ENCODE data around the gene HES3.

DNA sequence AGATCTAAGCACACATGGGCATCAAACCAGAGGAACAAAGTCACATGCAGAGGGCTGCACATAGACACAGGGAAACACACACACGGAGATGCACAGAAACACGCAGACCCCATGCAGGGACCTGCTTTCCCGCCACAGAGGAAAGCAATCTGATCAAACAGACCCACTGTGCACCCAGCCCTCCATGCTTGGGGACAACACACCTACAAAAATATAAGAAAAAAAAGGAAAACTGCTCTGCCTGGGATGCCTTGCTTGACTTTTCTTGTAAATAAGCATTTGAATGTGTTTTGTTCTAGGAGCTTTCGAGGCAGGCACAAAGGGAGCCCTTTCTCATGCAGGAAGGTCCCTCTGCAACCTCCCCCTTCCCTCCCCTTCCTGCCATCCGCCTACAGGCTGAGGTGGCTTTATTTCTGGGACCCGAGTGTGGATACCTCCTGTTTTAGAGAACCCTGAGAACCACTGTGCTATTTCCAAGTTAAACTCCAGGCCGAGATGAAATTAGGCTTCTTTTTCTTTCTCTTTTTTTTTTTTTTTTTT is 4.7 kb upstream of the HES3 start:
- TF ChIP-seq, protein P1, sequence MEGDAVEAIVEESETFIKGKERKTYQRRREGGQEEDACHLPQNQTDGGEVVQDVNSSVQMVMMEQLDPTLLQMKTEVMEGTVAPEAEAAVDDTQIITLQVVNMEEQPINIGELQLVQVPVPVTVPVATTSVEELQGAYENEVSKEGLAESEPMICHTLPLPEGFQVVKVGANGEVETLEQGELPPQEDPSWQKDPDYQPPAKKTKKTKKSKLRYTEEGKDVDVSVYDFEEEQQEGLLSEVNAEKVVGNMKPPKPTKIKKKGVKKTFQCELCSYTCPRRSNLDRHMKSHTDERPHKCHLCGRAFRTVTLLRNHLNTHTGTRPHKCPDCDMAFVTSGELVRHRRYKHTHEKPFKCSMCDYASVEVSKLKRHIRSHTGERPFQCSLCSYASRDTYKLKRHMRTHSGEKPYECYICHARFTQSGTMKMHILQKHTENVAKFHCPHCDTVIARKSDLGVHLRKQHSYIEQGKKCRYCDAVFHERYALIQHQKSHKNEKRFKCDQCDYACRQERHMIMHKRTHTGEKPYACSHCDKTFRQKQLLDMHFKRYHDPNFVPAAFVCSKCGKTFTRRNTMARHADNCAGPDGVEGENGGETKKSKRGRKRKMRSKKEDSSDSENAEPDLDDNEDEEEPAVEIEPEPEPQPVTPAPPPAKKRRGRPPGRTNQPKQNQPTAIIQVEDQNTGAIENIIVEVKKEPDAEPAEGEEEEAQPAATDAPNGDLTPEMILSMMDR (IDR thresholded peaks at IDR 0.05; ENCODE audit: insufficient read depth, low read length) = no peak
- no peak for TF ChIP-seq POLR2AphosphoS5 (IDR thresholded peaks at IDR 0.05; ENCODE audit: low read depth)
